Superior temporal gyrus (tissue), 1 donor: ENCODE results near the gene TMEM232.
"Not testable (repeated sequence)": the region's sequence is repeated elsewhere in the genome, so short reads cannot be mapped to it uniquely, and the experiment has no call there.

Source experiments
- DNase-seq: peaks from one replicate; pipeline ENCODE4 v3.0.0-alpha.2; 2016; ENCODE audit errors: extremely low spot score

Gene TMEM232

DNA sequence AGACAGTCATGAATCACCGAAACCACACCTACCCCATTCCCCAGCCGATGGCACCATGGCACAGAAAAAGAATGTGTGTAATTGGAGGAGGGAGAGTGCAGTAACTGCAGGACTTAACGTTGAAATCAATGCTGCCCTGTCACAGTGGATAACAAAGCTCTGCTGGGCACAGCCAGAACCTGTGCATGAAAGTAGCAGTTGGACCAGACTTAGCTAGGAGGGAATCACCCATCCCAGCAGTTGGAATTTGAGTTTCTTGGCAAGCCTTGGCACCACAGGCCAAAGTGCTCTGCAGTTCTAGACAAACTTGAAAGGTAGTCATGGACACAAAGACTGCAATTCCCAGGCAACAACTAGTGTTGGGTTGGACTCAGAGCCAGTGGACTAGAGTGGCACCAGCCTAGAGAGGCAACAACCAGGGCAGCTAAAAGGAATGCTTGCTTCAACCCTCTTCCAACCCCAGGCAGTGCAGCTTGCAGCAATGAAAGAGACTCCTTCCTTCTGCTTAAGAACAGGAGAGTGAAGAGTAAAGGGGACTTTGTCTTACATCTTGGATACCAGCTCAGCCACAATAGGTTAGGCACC, 19.1 kb downstream of the TMEM232 start:
- DNase-seq, result no peak

DNA sequence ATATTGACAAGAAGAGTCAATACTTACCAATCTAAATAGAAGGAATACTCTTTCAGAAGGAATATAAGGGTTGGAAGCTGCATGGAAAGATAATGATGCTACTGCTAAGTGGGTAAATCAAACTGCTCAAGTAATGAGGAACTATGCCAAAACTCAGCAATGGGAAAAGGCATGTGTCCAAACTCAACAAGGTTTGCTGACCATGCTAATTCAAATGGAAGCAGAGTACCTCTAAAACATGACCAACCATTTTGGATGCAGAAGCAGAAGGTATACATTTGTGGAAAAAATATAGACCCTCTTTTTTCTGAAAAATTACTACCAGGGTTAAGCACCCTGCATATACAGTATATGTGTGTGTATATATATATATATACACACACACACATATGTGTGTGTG, 21.1 kb downstream of the TMEM232 start:
- no peak for DNase-seq

DNA sequence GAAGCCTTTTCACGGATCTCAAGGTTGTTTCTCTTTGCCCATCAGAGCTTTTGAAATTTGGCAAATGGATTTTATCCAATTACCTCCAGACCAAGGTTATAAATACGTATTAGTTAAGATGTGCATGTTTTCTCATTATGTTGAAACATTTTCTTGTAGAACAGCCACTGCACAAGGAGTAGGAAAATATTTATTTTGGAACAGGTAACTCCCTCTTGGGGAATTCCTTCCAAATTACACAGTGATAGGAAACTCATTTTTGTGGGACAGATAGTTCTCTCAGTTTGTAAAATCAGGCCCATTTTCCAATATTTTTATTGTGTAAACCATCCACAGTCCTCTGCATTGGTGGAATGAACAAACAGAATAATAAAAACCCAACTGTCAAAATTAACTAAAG, 23.0 kb downstream of the TMEM232 start:
- no peak for DNase-seq

DNA sequence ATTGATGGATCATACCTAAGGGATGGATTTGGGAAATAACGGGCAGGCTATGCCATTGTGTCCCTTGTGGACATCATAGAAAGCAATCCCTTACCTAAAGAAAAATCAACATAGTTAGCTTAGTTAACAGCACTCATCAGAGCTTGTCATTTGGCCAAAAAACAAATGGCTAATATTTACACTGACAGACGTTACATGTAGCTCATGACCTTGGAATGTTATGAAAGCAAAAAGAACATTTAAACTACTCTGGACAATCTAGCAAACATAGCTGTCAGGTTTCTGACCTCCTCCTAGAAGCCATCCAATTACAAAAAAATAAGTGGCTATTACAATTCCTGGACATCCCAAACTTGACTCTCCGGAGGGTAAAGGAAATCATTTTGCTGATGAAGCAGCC, 23.8 kb downstream of the TMEM232 start:
- no peak for DNase-seq

DNA sequence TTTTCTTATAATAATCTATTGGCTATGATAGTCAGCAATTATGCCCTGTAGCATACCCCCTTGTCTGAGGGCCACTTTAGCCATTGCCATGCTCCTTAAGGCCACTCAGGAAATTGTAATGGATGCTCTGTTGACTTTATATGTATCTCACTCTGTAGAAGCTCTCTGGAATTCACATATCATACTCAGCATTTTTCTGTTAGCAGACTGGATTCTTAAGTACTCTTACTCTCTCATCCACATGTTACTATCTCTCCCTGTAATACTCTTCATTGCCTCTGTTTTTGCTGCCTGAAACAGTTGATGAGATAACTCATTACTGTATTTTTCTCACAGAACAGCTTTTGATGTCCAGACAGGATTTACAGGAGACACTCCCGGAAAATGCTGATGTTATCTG, 24.2 kb downstream of the TMEM232 start:
- DNase-seq, result no peak

DNA sequence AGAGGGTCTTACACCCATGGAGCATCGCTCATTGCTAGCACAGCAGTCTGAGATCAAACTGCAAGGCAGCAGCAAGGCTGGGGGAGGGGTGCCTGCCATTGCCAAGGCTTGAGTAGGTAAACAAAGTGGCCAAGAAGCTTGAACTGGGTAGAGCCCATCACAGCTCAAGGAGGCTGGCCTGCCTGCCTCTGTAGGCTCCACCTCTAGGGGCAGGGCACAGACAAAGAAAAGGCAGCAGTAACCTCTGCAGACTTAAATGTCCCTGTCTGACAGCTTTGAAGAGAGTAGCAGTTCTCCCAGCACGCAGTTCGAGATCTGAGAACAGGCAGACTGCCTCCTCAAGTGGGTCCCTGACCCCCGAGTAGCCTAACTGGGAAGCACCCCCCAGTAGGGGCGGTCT, 33.8 kb downstream of the TMEM232 start:
- not testable (repeated sequence) for DNase-seq

DNA sequence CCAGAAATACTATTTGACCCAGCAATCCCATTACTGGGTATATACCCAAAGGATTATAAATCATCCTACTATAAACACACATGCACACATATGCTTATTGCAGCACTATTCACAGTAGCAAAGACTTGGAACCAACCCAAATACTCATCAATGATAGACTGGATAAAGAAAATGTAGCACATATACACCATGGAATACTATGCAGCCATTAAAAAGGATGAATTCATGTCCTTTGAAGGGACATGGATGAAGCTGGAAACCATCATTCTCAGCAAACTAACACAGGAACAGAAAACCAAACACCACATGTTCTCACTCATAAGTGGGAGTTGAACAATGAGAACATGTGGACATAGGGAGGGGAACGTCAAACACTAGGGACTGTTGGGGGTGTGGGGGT, 35.9 kb downstream of the TMEM232 start:
- not testable (repeated sequence) for DNase-seq

DNA sequence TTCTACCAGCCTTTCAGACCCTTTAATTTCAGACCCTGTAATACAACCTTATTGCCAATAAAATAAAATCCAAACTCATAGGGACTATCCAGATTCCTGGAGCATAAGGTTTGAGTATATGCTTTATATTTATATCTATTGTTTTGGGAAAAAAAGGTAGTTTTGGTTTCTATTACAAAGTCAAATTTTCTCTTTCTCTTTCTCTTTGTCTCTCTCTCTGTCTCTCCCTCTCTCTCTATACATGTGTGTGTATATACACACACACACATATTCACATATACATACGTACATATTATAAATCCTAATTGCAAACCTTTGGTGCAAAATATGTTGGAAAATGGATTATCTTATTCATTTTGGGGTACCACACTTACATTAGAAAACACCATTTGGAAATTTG, 39.0 kb downstream of the TMEM232 start:
- DNase-seq, result no peak

DNA sequence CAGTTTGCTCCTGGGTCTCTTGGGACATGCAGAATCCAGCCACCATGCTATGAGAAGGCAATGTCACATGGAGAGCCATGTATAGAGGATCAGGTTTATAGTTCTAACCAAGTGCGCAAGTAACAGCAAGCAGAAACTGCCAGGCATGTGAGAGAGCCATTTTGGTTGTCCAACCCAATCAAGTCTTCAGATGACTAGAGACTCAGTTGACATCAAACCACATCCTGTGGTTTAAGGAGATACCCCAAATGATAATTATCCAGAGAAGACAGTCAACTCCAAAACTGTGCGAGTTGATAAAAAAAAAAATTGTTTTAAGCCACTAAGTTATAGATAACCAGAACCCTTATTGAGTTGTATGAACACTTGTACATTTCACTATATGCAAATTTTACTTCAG, 40.2 kb downstream of the TMEM232 start:
- DNase-seq, result no peak

DNA sequence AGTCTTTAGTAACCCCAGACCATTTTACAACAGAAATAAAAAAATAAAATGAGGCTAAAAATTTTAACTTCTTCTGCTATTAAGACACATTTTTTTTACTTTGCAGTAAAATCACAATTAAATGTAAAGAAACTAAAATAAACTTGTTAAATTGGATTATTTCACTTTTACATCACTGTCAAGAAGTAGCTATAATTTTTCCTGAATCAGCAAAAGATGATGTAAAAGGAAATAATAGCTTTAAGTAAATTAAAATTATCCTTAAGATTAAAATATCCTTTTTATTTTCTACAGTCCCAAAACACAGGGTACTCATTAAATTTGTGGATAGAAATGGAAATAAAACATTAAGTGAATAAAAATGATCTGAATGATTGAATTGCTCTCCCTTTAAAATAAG, 44.5 kb downstream of the TMEM232 start:
- DNase-seq, result no peak

DNA sequence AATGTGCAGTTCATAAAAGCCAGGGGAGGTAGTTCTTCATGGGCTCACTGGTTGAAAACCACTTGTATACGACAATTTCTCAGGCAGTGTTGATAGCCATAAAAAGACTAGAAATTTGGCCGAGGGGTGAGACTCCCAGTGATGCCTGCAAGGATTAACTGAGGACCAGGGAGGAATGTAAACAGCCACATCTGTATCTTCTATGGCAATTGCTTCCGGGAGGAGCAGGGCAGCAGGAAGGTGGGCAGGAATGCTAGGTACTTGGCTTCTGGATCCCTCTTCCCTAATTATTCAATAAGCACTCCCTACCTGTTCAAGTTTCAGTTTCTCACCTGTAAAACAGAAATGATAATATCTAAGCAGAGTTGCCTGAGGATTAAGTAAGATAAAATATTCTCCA, 45.4 kb downstream of the TMEM232 start:
- no peak for DNase-seq

DNA sequence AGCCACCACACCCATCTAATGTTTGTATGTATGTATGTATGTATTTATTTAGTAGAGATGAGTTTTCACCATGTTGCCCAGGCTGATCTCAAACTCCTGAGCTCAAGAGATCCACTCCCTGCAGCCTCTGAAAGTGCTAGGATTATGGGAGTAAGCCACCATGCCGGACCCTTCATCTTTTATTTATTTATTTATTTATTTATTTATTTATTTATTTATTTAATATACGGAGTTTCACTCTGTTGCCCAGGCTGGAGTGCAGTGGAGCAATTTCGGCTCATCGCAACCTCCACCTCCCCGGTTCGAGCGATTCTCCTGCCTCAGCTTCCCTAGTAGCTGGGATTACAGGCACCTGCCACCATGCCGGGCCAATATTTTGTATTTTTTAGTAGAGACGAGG, 49.9 kb downstream of the TMEM232 start:
- not testable (repeated sequence) for DNase-seq

DNA sequence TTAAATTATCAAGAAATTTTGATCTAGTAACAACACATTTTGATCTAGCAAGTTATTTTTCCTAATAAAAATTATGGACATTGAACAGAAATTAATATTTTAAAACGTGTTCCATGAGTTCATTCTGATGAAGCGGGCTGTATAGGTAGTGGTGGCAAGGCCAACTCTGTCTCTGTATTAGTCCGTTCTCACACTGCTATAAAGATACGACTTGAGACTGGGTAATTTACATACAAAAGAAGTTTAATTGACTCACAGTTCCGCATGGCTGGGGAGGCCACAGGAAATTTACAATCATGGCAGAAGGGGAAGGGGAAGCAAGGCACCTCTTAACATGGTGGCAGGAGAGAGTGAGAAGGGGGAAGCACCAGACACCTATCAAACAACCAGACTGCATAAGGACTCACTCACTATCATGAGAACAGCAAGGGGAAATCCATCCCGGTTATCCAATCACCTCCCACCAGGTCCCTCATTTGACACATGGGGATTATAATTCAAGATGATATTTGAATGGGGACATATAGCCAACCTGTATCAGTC, 61.2 kb downstream of the TMEM232 start:
- no peak for DNase-seq

DNA sequence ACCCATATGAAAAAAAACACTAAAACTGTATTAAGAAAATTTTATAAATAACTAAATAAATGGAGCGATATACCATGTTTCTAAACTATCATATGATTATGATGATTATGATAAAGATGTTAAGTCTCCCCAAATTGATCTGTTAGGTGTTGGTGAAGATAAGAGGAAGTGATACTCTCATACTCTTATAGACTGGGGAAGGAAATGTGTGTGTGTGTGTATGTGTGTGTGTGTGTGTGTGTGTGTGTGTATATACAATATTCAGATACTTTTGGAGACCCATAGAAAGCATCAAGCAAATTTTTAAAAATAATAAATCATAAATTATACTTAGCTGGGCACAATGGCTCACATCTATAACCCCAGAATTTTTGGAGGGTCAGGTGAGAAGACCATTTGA, 62.9 kb downstream of the TMEM232 start:
- no peak for DNase-seq

DNA sequence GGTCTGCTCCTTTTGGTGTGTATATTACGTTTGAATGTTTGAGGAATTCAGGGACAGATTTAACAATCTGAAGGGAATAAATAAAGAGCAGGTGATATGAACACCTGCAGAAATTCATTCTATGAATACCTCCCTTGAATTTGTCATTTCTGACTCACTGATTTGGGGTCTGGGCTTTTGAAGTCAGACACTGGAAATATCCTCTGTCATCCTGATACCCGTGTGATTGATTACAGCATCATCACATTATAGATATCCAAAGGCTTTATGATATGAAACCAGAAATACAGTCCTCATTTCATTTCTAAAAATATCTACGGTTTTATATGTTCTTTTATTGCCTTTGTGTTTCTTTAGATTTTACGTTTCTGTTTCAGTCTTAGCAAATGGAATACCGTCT, 68.5 kb downstream of the TMEM232 start:
- no peak for DNase-seq

DNA sequence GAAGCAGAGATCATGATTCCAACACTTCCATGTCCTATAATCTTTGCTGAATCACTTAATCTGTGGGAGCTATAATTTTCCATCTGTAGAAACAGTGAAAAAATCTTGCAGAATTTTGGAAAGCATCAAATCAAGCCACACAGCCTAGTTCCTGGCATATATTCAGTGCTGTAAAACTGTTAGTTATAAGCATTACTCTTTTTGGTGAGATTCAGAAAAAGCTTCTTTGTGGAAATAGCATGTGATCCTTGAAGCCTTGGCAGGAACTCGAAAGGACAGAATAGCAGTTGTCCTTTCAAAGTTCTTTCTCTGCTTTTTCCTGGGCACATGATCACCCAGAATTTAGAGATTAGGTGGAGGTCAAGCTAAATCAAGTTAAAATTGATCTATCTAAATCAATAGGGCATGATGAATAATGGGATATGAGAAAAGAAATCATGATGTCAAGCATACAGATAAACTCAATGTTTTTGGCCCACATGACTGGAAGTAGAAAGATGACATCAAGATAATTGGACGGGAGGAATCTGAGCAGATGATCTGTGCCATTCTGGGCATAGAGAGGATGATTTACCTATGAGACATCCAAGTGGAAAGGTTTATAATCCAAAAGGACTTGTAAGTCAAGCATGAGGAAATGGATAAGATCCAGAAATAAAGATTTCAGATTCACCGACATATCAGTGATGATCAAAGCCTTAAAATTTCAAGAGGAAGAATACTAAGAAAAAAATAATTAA, 73.1 kb downstream of the TMEM232 start:
- peak; percentile 71 for DNase-seq

DNA sequence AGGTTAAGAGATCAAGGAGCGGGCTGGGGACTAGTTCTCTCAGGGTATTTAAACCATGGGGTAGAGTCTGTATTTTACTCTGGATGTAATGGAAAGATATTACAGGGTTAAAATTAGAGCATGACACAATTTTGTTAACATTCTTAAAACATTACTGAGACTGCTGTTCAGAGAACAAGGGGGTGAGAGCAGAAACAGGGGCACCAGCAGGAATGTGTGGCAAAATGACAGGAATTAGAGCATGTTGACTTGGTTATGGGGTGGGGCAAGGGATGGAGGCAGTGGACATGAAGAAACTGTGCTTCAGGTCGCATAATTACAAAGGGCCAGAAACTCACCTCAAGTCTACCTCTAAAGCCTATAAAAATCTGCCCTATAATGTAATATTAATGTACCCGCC, 75.0 kb downstream of the TMEM232 start:
- no peak for DNase-seq

DNA sequence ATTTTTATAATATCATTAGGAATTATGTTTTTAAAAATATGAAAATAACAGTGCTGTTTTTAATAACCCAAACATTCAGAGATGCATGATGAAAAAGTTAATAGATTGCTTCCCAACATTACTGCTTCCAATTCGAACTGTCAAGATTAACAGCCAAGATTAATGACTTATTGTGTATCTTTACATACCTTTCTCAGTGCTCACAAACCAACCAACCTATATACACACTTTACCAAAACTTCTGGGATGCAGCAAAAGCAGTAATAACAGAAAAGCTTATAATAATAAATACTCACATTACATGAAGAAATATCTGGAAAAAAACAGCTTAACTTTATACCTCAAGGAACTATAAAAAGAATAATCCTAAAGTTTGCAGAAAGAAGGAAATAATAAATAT, 82.1 kb downstream of the TMEM232 start:
- no peak for DNase-seq

DNA sequence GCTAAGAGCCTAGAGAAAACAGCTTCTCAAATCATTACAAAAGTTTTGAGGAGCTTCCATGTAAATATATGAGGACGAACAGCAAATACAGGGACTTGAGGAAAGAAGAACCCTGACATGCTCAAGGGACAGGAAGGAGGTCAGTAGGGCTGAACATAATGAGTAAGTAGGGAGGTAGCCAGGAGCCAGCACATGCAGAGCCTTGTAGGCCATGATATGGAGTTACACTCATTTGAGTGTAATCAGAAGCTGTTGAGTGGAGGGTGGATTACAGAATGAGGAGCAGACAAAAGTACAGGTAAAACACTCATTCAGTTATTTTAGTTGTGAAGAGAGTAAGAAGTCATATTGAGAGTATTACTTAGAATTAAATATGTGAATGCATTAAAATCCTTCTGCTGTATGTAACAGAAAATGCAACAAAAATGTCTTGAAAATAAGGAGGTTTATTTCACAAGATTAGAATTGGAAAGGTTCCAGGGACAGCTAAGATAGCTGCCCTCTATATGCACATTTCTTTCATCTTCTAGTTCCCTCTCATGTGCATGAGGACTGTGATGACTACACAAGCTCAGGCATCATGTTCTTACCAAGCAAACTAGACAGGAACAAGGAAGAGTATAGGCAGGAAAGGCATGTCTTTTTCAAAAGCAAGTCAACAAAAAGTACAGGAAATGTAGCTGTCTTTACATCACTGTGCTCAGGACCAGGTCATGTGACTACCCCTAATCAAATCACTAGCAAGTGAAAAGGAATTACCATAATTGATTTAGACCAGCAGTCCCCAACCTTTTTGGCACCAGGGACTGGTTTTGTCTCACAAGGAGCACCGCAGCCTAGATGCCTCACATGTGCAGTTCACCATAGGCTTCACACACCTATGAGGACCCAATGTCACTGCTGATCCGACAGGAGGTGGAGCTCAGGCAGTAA, 87.2 kb downstream of the TMEM232 start:
- DNase-seq, result no peak

DNA sequence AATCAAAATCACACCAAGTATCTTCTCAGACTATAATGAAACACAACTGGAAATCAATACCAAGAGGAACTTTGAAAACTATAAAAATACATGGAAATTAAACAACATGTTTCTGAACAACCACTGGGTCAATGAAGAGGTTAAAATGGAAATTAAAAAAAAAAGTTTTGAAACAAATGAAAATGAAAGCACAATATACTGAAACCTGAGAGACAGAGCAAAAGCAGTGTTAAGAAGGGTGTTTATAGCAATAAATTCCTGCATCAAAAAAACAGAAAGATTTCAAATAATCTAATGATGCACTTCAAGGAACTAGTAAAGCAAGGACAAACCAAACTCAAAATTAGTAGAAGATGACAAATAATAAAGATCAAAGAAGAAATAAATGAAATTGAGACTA, 92.0 kb downstream of the TMEM232 start:
- DNase-seq, result no peak

DNA sequence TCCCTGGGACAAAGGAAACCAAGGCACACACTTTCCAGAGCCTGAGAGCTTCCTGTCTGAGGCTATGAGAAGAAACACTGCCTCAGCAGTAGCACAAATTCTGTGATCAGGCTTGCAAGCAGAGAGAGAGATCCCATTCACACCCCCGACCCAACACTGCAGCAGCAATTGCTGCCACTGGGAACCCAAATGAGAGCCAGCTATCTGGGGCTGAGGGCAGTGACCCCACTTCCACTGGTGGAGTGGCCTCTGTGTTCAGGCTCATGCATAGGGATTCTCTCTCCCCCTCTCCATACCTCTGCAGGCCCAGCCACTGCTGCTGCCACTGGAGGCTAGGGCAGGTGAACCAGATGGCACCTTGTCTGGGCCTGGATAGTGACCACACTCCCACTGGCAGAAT, 95.2 kb downstream of the TMEM232 start:
- DNase-seq, result no peak

DNA sequence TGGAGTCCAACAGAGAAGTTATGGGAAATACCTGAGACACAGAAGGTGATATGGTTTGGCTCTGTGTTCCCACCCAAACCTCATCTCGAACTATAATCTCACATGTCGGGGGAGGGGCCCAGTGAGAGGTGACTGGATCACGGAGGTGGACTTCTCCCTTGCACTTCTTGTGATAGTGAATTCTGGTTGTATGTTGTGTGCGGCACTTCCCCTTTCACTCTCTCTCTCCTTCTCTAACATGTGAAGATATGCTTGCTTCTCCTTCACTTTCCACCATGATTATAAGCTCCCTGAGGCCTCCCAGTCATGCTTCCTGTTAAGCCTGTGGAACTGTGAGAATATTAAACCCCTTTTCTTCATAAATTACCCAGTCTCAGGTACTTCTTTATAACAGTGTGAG, 96.1 kb downstream of the TMEM232 start:
- DNase-seq, result no peak
